Trophoblast cell (in vitro differentiated cells and primary cell): ENCODE measurements around the gene MGMT. TPM values are rescaled to one million over a fixed set of nuclear protein-coding genes. Genes with fewer than 3 reads are reported as not detected.

Experiments
- DNase-seq, 2 donors: peaks; one replicate each; pipeline ENCODE4 v3.0.0-alpha.2; 2016
- H2AFZ ChIP-seq: 2 replicates; pipeline ENCODE4 v1.6.1; 2013; ENCODE audit warnings: low read length, moderate library complexity, mild to moderate bottlenecking; ENCODE audit not compliant: insufficient read depth, poor library complexity
- H2AK5ac ChIP-seq: 2 replicates; pipeline ENCODE4 v1.6.1; 2013; ENCODE audit warnings: mild to moderate bottlenecking, low read length
- H2BK120ac ChIP-seq: 2 replicates; pipeline ENCODE4 v1.6.1; 2013; ENCODE audit warnings: low read length, mild to moderate bottlenecking, moderate library complexity; ENCODE audit not compliant: insufficient read depth, poor library complexity
- H2BK12ac ChIP-seq: 2 replicates; pipeline ENCODE4 v1.6.1; 2013; ENCODE audit warnings: mild to moderate bottlenecking, low read length, moderate library complexity
- H2BK5ac ChIP-seq: 2 replicates; pipeline ENCODE4 v1.6.1; 2013; ENCODE audit warnings: low read length, low read depth, moderate library complexity, mild to moderate bottlenecking; ENCODE audit not compliant: poor library complexity
- H3K14ac ChIP-seq: 2 replicates; pipeline ENCODE4 v1.6.1; 2013; ENCODE audit warnings: mild to moderate bottlenecking, low read length
- H3K18ac ChIP-seq: 2 replicates; pipeline ENCODE4 v1.6.1; 2013; ENCODE audit warnings: mild to moderate bottlenecking, low read length
- H3K23ac ChIP-seq: 2 replicates; pipeline ENCODE4 v1.6.1; 2013; ENCODE audit warnings: low read length
- H3K27ac ChIP-seq: 2 replicates; pipeline ENCODE4 v1.5.1; 2013; ENCODE audit warnings: low read depth, mild to moderate bottlenecking, inconsistent platforms, low read length, moderate library complexity
- H3K27me3 ChIP-seq: 2 replicates; pipeline ENCODE4 v1.6.1; 2013; ENCODE audit warnings: inconsistent platforms, mild to moderate bottlenecking, low read length, moderate library complexity; ENCODE audit not compliant: insufficient read depth
- H3K36me3 ChIP-seq, 2 experiments: 1 replicate in 1 of 2; 2 replicates in 1 of 2; pipeline ENCODE4 v1.6.1; 2013; ENCODE audit warnings: low read length in 2 of 2, mild to moderate bottlenecking in 2 of 2, moderate library complexity in 1 of 2; ENCODE audit not compliant: insufficient read depth in 2 of 2, control insufficient read depth in 1 of 2
- H3K4ac ChIP-seq: 2 replicates; pipeline ENCODE4 v1.6.1; 2013; ENCODE audit warnings: low read depth, mild to moderate bottlenecking, low read length, moderate library complexity
- H3K4me1 ChIP-seq, 2 experiments: 1 replicate in 1 of 2; 2 replicates in 1 of 2; pipeline ENCODE4 v1.6.1; 2013; ENCODE audit warnings: low read length in 2 of 2, mild to moderate bottlenecking in 2 of 2, moderate library complexity in 1 of 2; ENCODE audit not compliant: insufficient read depth in 2 of 2, control insufficient read depth in 1 of 2
- H3K4me2 ChIP-seq: 2 replicates; pipeline ENCODE4 v1.6.1; 2013; ENCODE audit warnings: inconsistent platforms, mild to moderate bottlenecking, low read length, moderate library complexity
- H3K4me3 ChIP-seq: 2 replicates; pipeline ENCODE4 v1.5.1; 2013; ENCODE audit warnings: mild to moderate bottlenecking, low read depth, low read length, inconsistent platforms
- H3K79me1 ChIP-seq: one replicate; pipeline ENCODE4 v1.6.1; 2013; ENCODE audit warnings: low read length
- H3K79me2 ChIP-seq: 2 replicates; pipeline ENCODE4 v1.6.1; 2013; ENCODE audit warnings: low read length, mild to moderate bottlenecking; ENCODE audit not compliant: control insufficient read depth, insufficient read depth, poor library complexity
- H3K9ac ChIP-seq: 2 replicates; pipeline ENCODE4 v1.6.1; 2013; ENCODE audit warnings: mild to moderate bottlenecking, low read length
- H3K9me3 ChIP-seq: 2 replicates; pipeline ENCODE4 v1.6.1; 2013; ENCODE audit warnings: low read depth, mild to moderate bottlenecking, control low read depth, inconsistent platforms, low read length; ENCODE audit not compliant: insufficient read depth
- H4K12ac ChIP-seq: 2 replicates; pipeline ENCODE4 v1.6.1; 2013; ENCODE audit warnings: low read depth, mild to moderate bottlenecking, low read length, moderate library complexity
- H4K8ac ChIP-seq: 2 replicates; pipeline ENCODE4 v1.6.1; 2013; ENCODE audit warnings: low read depth, mild to moderate bottlenecking, low read length, moderate library complexity
- H4K91ac ChIP-seq: one replicate; pipeline ENCODE4 v1.6.1; 2013; ENCODE audit warnings: low read depth, mild to moderate bottlenecking, low read length, moderate library complexity
- WGBS: extraction: QIAGEN DNeasy Blood & Tissue Kit; methylation state at CpG from one replicate; pipeline ENCODE4 v1.1.7; 2013; ENCODE audit warnings: missing lambda C conversion rate; ENCODE audit not compliant: insufficient read length, insufficient coverage; ENCODE audit errors: extremely low coverage; 5-methylcytosine and 5-hydroxymethylcytosine counted together
- polyA plus RNA-seq: library from polyadenylated mRNA; stranded (reverse); fragments of 200-250 nt; gene quantifications from 2 replicates; pipeline ENCODE4 v1.2.3, GENCODE V29; 2013

Gene MGMT
- 9.3 and 10.2 TPM in 2 replicates for polyA plus RNA-seq

- peak within 1 kb of the TSS; percentile 90 for H3K18ac ChIP-seq
- H3K4me2 ChIP-seq = peak within 1 kb of the TSS; percentile 59
- H2AK5ac ChIP-seq = peak within 1 kb of the TSS; percentile 62
- H3K23ac ChIP-seq = no peak within 1 kb of the TSS
- H2BK12ac ChIP-seq = peak within 1 kb of the TSS; percentile 85
- no peaks in the 10 kb centered on the region for H3K27me3 ChIP-seq
- no CpG with 5 or more reads among the region's 85 CpGs for WGBS
- H3K14ac ChIP-seq = peak within 1 kb of the TSS; percentile 93
- no peaks in the 10 kb centered on the region for H3K9me3 ChIP-seq
- peaks cover 25 to 36% of the 10 kb centered on the region in 2 experiments for H3K4me1 ChIP-seq
- H3K79me2 ChIP-seq = peaks cover 7% of the 10 kb centered on the region
- peak within 1 kb of the TSS; percentile 81 for H3K4ac ChIP-seq
- peak within 1 kb of the TSS; percentile 96 for H2AFZ ChIP-seq
- peaks cover 16% of the 10 kb centered on the region for H3K79me1 ChIP-seq
- peaks cover 0 to 2% of the 10 kb centered on the region in 2 experiments for H3K36me3 ChIP-seq
- peak within 1 kb of the TSS; percentile 46 for H2BK5ac ChIP-seq
- H2BK120ac ChIP-seq = peak within 1 kb of the TSS; percentile 84
- peak; percentile 86 to 92 for DNase-seq
- no peak within 1 kb of the TSS for H3K27ac ChIP-seq
- H4K91ac ChIP-seq = peak within 1 kb of the TSS; percentile 92
- no peak within 1 kb of the TSS for H3K9ac ChIP-seq
- H4K12ac ChIP-seq = peak within 1 kb of the TSS; percentile 93
- H4K8ac ChIP-seq = peak within 1 kb of the TSS; percentile 99
- peak within 1 kb of the TSS; percentile 78 for H3K4me3 ChIP-seq
Observed at GRCh38 chr10:129466703-129467358, at the start of gene MGMT. Gene MGMT (plus strand): TSS chr10:129467241.

GRCh38 chr10:129417870-129418269 is 49.2 kb upstream of the MGMT start:
- Histone ChIP-seq H4K8ac (no peak overlapping the region), H3K4me3 (no peak overlapping the region), H3K18ac (no peak overlapping the region), H2AK5ac (no peak overlapping the region), H3K9me3 (peaks cover 3% of the 10 kb centered on the region), H2BK5ac (no peak overlapping the region), H3K27me3 (no peaks in the 10 kb centered on the region), H3K79me1 (no peaks in the 10 kb centered on the region), H3K79me2 (no peaks in the 10 kb centered on the region), H3K4ac (no peak overlapping the region), H2AFZ (no peak overlapping the region), H3K4me1 (no peaks in the 10 kb centered on the region), H3K4me2 (no peak overlapping the region), H4K91ac (no peak overlapping the region), H2BK120ac (no peak overlapping the region), H3K23ac (no peak overlapping the region), H3K27ac (no peak overlapping the region), H2BK12ac (no peak overlapping the region), H4K12ac (no peak overlapping the region), H3K9ac (no peak overlapping the region), H3K36me3 (no peaks in the 10 kb centered on the region), H3K14ac (no peak overlapping the region)
- DNase-seq = no peak
- WGBS = no CpG with 5 or more reads among the region's 9 CpGs

- H3K18ac ChIP-seq = no peak overlapping the region
- no peaks in the 10 kb centered on the region for H3K79me1 ChIP-seq
Observed at GRCh38 chr10:129418496-129419225, 48.4 kb upstream of the MGMT start.

GRCh38 chr10:129419397-129419796 is 47.6 kb upstream of the MGMT start:
- Histone ChIP-seq H4K12ac (no peak overlapping the region), H3K79me1 (no peaks in the 10 kb centered on the region), H3K4me1 (no peaks in the 10 kb centered on the region), H4K8ac (no peak overlapping the region), H3K18ac (no peak overlapping the region), H3K4ac (no peak overlapping the region), H3K4me3 (no peak overlapping the region), H3K9ac (no peak overlapping the region), H3K23ac (no peak overlapping the region), H2BK5ac (no peak overlapping the region), H3K27me3 (no peaks in the 10 kb centered on the region), H3K4me2 (no peak overlapping the region), H2BK12ac (no peak overlapping the region), H3K27ac (no peak overlapping the region), H3K9me3 (peaks cover 3% of the 10 kb centered on the region), H4K91ac (no peak overlapping the region), H3K79me2 (no peaks in the 10 kb centered on the region), H2AFZ (no peak overlapping the region), H2BK120ac (no peak overlapping the region), H3K14ac (no peak overlapping the region), H2AK5ac (no peak overlapping the region), H3K36me3 (no peaks in the 10 kb centered on the region)
- no CpG with 5 or more reads among the region's 23 CpGs for WGBS
- DNase-seq = no peak

More at GRCh38 chr10:129418496-129419225, 48.4 kb upstream of the MGMT start:
- Histone ChIP-seq H2BK12ac (no peak overlapping the region), H2BK5ac (no peak overlapping the region), H3K4me1 (no peaks in the 10 kb centered on the region), H2AFZ (no peak overlapping the region), H3K36me3 (no peaks in the 10 kb centered on the region), H2BK120ac (no peak overlapping the region), H2AK5ac (no peak overlapping the region), H3K4ac (no peak overlapping the region), H4K8ac (no peak overlapping the region), H3K27me3 (no peaks in the 10 kb centered on the region), H3K14ac (no peak overlapping the region), H3K79me2 (no peaks in the 10 kb centered on the region), H3K4me2 (no peak overlapping the region), H3K4me3 (no peak overlapping the region), H3K9ac (no peak overlapping the region), H3K23ac (no peak overlapping the region), H4K12ac (no peak overlapping the region), H4K91ac (no peak overlapping the region), H3K27ac (no peak overlapping the region), H3K9me3 (peaks cover 3% of the 10 kb centered on the region)
- no CpG with 5 or more reads among the region's 17 CpGs for WGBS
- DNase-seq = no peak
